DOHH2 (cell line): ENCODE measurements around the gene NSD2.

Source experiments
- CTCF ChIP-seq: fragments of 200-600 bp; sonication (generic); IDR thresholded peaks from one replicate; pipeline ENCODE4 v1.5.1; 2014; ENCODE audit warnings: antibody characterized with exemption, mild to moderate bottlenecking, low read depth, low read length; ENCODE audit not compliant: poor library complexity, severe bottlenecking
- EZH2phosphoT487 ChIP-seq: fragments of 200-600 bp; sonication (generic); IDR thresholded peaks from 2 replicates; pipeline ENCODE4 v1.6.1; 2017; ENCODE audit warnings: borderline replicate concordance, mild to moderate bottlenecking, antibody characterized with exemption, low read length, moderate library complexity, mixed read lengths

- no peak for TF ChIP-seq CTCF
- TF ChIP-seq EZH2phosphoT487 = no peak
Measured at GRCh38 chr4:1830234-1830633, 41.0 kb upstream of the NSD2 start.
